ENCODE data around the gene CFHR1.

The CFHR1 gene

GRCh38 chr1:196877964-196878363, 58.4 kb downstream of the CFHR1 start:
- DNase-seq (ENCODE audit: low spot score) = no peak
